Tibial artery (tissue), 4 donors: ENCODE results near the gene SOX1.
A peak's percentile ranks its signal among the peaks of the same experiment; 100 is the strongest.

Source experiments
- DNase-seq, 2 donors: peaks; one replicate each; pipeline ENCODE4 v3.0.0-alpha.2; 2019
- H3K27ac ChIP-seq, 2 donors: fragments of 200-600 bp; sonication (generic) in 1 of 2; 1 replicate in 1 of 2; 2 replicates in 1 of 2; pipeline ENCODE4 v1.5.1; 2018 to 2019; ENCODE audit warnings: mild to moderate bottlenecking in 1 of 2
- H3K27me3 ChIP-seq, 2 donors: fragments of 200-600 bp; sonication (generic) in 1 of 2; one replicate each; pipeline versions ENCODE4 v1.5.1 to v1.6.0; 2016 to 2019
- H3K36me3 ChIP-seq, 3 donors: fragments of 200-600 bp; sonication (generic) in 2 of 3; one replicate each; pipeline ENCODE4 v1.5.1; 2016 to 2019; ENCODE audit warnings: mild to moderate bottlenecking in 2 of 3
- H3K4me1 ChIP-seq, 4 donors: fragments of 200-600 bp; sonication (generic) in 2 of 4; 1 replicate in 3 of 4; 2 replicates in 1 of 4; pipeline ENCODE4 v1.5.1; 2016 to 2019
- H3K4me3 ChIP-seq, 2 donors: fragments of 200-600 bp; sonication (generic) in 1 of 2; 1 replicate in 1 of 2; 2 replicates in 1 of 2; pipeline ENCODE4 v1.5.1; 2018 to 2019; ENCODE audit warnings: mild to moderate bottlenecking in 2 of 2
- H3K9me3 ChIP-seq, 3 donors: fragments of 200-600 bp; sonication (generic) in 1 of 3; one replicate each; pipeline ENCODE4 v1.5.1; 2016 to 2019
- CTCF ChIP-seq, 2 experiments: fragments of 200-600 bp in 1 of 2; fragments of 450-650 bp in 1 of 2; IDR thresholded peaks; one replicate each; pipeline ENCODE4 v1.5.1; 2017 to 2019; ENCODE audit warnings: antibody characterized with exemption in 2 of 2, mild to moderate bottlenecking in 1 of 2, moderate library complexity in 1 of 2
- intact Hi-C: fragments of 100-400 bp; cut with DNase I; formaldehyde crosslinking; loops from one replicate; pipeline ENCODE4 v1.15.0; 2023; ENCODE audit warnings: low total_unique reads

SOX1 gene

GRCh38 chr13:112069845-112070251, 2.9 kb downstream of the SOX1 start:
- intact Hi-C loops, result no loop called here
- Histone ChIP-seq H3K4me1 (peaks cover 0 to 47% (median 33%) of the 10 kb centered on the region in 4 donors), H3K27me3 (peaks cover 0 to 98% of the 10 kb centered on the region in 2 donors), H3K9me3 (no peaks in the 10 kb centered on the region), H3K4me3 (no peak overlapping the region), H3K27ac (no peak overlapping the region), H3K36me3 (no peaks in the 10 kb centered on the region)
- no peak for TF ChIP-seq CTCF (IDR thresholded peaks at IDR 0.05)
- no peak for DNase-seq

DNA sequence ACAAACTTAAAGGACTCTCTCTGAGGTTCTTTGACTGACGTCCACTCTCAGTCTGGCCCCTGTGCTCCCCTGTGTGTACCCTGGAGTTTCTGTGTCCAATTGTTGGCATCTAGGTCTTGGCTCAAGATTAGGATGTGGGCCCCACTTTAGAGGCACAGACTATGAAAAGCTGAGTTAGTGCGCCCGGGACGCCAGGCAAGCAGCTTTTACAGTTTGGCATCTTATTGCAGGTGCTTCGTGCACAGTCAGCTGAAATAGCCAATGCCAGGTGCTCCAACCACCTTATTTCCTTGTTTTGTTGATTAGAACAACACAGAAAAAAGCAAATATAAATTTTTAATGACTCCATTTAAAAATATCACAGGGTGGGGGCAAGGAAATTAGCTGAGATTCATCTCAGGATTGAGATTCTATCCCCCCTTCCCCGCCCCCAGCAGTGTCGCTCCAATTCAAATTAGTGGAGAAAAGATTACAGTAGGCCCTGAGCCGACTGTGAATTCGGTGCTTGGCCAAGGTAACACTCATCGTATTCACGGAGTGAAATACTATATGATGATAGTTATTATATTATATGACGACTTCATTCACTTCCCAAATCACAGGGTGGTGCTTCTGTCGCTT, 4.3 kb downstream of the SOX1 start:
- peaks cover 0 to 97% of the 10 kb centered on the region in 2 donors for H3K27me3 ChIP-seq
- no peak for DNase-seq
- H3K27ac ChIP-seq, result no peak overlapping the region
- no peaks in the 10 kb centered on the region for H3K9me3 ChIP-seq
- intact Hi-C loops, result no loop called here
- no peak overlapping the region for H3K4me3 ChIP-seq
- no peak for TF ChIP-seq CTCF (IDR thresholded peaks at IDR 0.05)
- H3K4me1 ChIP-seq, result peaks cover 0 to 40% (median 30%) of the 10 kb centered on the region in 4 donors
- H3K36me3 ChIP-seq, result no peaks in the 10 kb centered on the region

DNA sequence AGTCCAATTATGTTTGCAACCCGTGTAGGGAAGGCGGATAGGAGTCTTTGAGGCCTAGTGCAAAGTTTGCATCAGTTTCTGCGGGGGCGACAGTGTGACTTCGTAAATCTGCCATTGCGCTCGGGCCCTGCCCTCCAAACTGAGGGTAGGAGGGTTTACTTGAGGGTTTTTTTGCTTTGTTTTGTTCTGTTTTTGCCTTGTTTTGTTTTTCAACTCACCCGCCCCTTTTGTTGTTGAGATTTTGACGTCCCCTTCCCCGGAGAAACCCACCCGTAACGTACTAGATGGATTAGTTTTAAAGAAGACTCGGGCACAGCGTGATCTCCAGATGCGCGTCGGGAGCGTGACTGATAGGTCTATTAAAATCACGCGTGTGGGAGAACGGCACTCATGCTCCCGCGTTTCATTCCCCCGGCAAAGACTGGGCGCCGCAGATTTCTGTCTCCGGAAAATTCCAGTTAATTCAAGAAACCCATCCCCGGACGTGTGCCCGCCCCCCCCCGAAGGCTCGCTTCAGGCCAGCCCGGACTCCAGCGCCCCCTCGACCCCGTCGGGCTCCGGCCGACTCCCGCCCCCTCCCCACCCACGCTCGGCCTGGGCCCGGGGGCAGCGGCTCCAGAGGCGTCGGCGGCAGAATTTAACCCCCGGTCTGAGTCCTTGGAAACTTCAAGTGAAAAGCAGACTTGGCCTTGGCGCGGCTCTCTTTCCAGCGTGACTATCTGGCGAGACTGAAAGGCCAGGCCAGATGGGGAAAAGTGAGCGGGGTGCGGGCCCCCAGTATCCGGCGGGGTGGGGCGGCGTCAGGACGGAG, 5.0 kb downstream of the SOX1 start:
- no peak for TF ChIP-seq CTCF (IDR thresholded peaks at IDR 0.05)
- intact Hi-C loops, result no loop called here
- peak overlapping the region in 1 of 2 donors; percentile 19 for H3K4me3 ChIP-seq
- H3K9me3 ChIP-seq, result no peaks in the 10 kb centered on the region
- no peaks in the 10 kb centered on the region for H3K36me3 ChIP-seq
- peaks cover 0 to 90% of the 10 kb centered on the region in 2 donors for H3K27me3 ChIP-seq
- H3K27ac ChIP-seq, result no peak overlapping the region
- peaks cover 0 to 33% (median 25%) of the 10 kb centered on the region in 4 donors for H3K4me1 ChIP-seq
- DNase-seq, result no peak

DNA sequence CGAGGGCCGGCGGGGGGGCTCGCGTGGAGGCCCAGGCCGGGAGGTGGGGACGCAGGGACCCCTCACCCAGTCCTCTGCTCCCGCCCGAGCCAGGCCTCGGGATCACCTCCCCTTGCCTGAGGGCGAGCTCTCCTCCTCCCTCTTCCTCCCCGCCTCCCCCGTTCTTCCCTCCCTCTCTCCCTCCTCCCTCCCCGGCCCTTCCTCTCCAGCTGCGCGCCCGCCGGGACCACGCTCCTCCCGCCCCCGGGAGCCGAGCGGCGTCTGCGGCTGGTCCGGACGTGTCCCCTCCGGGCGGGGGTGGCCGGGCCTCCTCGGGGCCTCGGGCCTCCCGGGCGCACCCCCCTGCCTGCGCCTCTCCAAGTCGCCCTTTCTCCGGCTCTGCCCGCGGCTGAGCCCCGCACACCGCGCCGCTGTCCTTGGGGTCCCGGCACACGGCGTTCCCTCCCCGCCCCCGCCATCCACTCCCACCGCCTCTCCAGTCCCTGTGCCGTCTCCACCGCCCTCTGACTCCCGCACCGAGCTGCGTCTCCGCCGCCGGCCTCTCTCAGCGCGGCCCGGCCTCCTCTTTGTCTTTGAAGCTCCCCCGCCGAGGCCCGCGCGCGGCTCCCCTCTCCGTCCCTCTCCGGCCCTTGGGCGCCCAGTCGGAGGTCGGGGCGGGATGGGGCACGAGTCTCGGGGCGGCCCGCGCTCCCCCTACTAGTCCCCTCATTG, 5.7 kb downstream of the SOX1 start:
- H3K9me3 ChIP-seq, result no peaks in the 10 kb centered on the region
- H3K36me3 ChIP-seq, result no peaks in the 10 kb centered on the region
- DNase-seq, result no peak
- H3K27me3 ChIP-seq, result peaks cover 0 to 83% of the 10 kb centered on the region in 2 donors
- H3K4me1 ChIP-seq, result peaks cover 0 to 27% (median 20%) of the 10 kb centered on the region in 4 donors
- no peak overlapping the region for H3K27ac ChIP-seq
- H3K4me3 ChIP-seq, result peak overlapping the region in 1 of 2 donors; percentile 19
- intact Hi-C loops, result no loop called here
- TF ChIP-seq CTCF (IDR thresholded peaks at IDR 0.05), result no peak

DNA sequence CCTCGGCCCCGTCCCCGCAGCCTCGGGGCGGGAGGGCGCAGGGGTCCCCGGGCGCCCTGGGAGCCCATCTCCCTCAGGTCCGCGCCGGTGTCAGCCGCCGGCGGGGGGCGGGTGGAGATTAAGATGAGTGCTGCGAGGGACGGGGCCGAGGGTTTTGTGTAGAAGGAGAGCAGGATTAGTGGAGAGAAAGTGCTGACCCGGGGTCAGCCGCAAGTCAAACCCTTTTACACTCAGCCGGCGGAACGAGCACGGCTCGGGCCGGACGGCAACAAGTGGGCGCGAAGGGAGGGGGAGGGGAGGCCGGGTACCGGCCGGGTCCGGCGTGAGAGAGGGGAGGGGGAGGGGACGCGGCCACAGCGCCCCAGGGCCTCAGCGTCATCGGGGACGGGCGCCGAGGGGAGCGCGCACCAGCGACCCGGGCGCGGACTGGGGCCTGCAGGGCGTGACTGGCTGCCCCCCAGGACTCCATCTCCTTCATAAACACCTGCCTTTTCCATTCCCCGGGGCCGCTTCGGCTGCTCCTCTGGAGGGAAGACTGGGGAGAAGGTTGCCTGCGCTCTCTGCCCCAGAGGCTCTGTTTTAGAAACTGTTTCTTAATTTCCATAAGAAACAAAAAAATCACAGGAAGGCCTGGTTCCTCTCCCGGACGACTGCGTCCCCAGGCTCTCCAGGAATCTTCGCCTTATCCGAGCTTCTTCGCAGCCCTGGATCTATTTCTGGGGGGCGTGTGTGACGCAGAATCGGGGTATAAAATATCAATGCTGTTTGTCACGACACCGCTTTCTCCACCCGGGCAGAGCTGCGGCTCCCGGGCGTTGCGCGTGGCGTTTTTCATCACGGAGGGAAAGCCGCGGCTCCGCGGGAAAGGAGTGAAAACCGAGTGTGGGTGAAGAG, 6.5 kb downstream of the SOX1 start:
- no peak for DNase-seq
- peak overlapping the region in 1 of 2 donors; percentile 19 for H3K4me3 ChIP-seq
- H3K9me3 ChIP-seq, result no peaks in the 10 kb centered on the region
- no peaks in the 10 kb centered on the region for H3K36me3 ChIP-seq
- H3K27ac ChIP-seq, result no peak overlapping the region
- H3K4me1 ChIP-seq, result peaks cover 0 to 26% (median 18%) of the 10 kb centered on the region in 4 donors
- intact Hi-C loops, result no loop called here
- TF ChIP-seq CTCF (IDR thresholded peaks at IDR 0.05), result no peak
- H3K27me3 ChIP-seq, result peaks cover 0 to 86% of the 10 kb centered on the region in 2 donors
